SK-N-SH (cell line): ENCODE data around the gene XRCC5.

Experiments used
- FOXJ3 ChIP-seq: sonication (generic); formaldehyde crosslinking; IDR thresholded peaks from 2 replicates; pipeline ENCODE4 v1.5.1; 2020; ENCODE audit warnings: mild to moderate bottlenecking, missing genetic modification reagents
- FOXM1 ChIP-seq: IDR thresholded peaks from 2 replicates; pipeline ENCODE4 v1.4.0; 2012; ENCODE audit warnings: low read depth, mild to moderate bottlenecking
- JUND ChIP-seq: IDR thresholded peaks from 2 replicates; pipeline ENCODE4 v1.4.0; 2012
- TAF1 ChIP-seq: IDR thresholded peaks from 2 replicates; pipeline ENCODE4 v1.6.1; 2012; ENCODE audit warnings: low read depth, mild to moderate bottlenecking, low read length, moderate library complexity, borderline replicate concordance
- TEAD4 ChIP-seq: IDR thresholded peaks from 2 replicates; pipeline ENCODE4 v1.4.0; 2012; ENCODE audit warnings: mild to moderate bottlenecking, borderline replicate concordance; ENCODE audit not compliant: insufficient read depth
- TF ChIP-seq, protein P1 (sequence below): fragments of 200-600 bp; sonication (generic); IDR thresholded peaks from 2 replicates; pipeline ENCODE4 v1.6.1; 2017; ENCODE audit warnings: antibody characterized with exemption, mild to moderate bottlenecking, moderate library complexity

DNA sequence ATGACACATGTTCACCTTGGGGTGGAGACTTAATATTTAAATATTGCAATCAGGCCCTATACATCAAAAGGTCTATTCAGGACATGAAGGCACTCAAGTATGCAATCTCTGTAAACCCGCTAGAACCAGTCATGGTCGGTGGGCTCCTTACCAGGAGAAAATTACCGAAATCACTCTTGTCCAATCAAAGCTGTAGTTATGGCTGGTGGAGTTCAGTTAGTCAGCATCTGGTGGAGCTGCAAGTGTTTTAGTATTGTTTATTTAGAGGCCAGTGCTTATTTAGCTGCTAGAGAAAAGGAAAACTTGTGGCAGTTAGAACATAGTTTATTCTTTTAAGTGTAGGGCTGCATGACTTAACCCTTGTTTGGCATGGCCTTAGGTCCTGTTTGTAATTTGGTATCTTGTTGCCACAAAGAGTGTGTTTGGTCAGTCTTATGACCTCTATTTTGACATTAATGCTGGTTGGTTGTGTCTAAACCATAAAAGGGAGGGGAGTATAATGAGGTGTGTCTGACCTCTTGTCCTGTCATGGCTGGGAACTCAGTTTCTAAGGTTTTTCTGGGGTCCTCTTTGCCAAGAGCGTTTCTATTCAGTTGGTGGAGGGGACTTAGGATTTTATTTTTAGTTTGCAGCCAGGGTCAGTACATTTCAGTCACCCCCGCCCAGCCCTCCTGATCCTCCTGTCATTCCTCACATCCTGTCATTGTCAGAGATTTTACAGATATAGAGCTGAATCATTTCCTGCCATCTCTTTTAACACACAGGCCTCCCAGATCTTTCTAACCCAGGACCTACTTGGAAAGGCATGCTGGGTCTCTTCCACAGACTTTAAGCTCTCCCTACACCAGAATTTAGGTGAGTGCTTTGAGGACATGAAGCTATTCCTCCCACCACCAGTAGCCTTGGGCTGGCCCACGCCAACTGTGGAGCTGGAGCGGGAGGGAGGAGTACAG, 108.1 kb downstream of the XRCC5 start:
- TF ChIP-seq, protein P1, sequence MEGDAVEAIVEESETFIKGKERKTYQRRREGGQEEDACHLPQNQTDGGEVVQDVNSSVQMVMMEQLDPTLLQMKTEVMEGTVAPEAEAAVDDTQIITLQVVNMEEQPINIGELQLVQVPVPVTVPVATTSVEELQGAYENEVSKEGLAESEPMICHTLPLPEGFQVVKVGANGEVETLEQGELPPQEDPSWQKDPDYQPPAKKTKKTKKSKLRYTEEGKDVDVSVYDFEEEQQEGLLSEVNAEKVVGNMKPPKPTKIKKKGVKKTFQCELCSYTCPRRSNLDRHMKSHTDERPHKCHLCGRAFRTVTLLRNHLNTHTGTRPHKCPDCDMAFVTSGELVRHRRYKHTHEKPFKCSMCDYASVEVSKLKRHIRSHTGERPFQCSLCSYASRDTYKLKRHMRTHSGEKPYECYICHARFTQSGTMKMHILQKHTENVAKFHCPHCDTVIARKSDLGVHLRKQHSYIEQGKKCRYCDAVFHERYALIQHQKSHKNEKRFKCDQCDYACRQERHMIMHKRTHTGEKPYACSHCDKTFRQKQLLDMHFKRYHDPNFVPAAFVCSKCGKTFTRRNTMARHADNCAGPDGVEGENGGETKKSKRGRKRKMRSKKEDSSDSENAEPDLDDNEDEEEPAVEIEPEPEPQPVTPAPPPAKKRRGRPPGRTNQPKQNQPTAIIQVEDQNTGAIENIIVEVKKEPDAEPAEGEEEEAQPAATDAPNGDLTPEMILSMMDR = no peak
- TF ChIP-seq TEAD4 (peak; percentile 76; the same call in 1 of the 2 replicates), FOXM1 (peak; percentile 82; the same call in 1 of the 2 replicates), TAF1 (0 out of 2 replicates have a peak, but pooled peaks have one; percentile 27), JUND (peak; percentile 98), FOXJ3 (CRISPR knock-in tag) (peak; percentile 17; the same call in 1 of the 2 replicates)
